HepG2 (cell line): ENCODE results near the gene MRPS31. TPM values are rescaled to one million over a fixed set of nuclear protein-coding genes. Genes with fewer than 3 reads are reported as not detected.

ENCODE experiments used
- ATAC-seq: fragments of 200-7000 bp; cut with Tn5 transposase; 3 replicates; pipeline ENCODE4 v1.9.1; 2020; ENCODE audit warnings: mild to moderate bottlenecking, moderate library complexity
- BruUV-seq: library from RNA; stranded (reverse); fragments of 400-500 nt; replicated peaks from 2 replicates; lab custom pipeline; 2021; lab: Mats Ljungman, UMichigan
- CTCF ChIA-PET: fragments of 300-600 bp; formaldehyde crosslinking; extraction: SDS; loops from one replicate; lab custom pipeline; 2021; ENCODE audit warnings: low total read pairs, inconsistent platforms, low intra/inter-chr PET ratio; lab: Yijun Ruan, JAX
- POLR2A ChIA-PET: fragments of 350-600 bp; sonication (Branson Sonifier 250); formaldehyde crosslinking; loops from one replicate; lab custom pipeline; 2020; ENCODE audit warnings: antibody characterized with exemption, inconsistent platforms; lab: Yijun Ruan, JAX
- DNase-seq: peaks from one replicate; pipeline ENCODE4 v3.0.0-alpha.2; 2015; ENCODE audit warnings: low spot score
- FAIRE-seq: peaks from 3 replicates; lab custom pipeline; 2011; peaks lifted over from hg19 to GRCh38; lab: Jason Lieb, UNC
- H2AFZ ChIP-seq: one replicate; pipeline ENCODE4 v1.6.1; 2011; ENCODE audit warnings: low read length, inconsistent platforms
- H3K27ac ChIP-seq: fragments of 300-600 bp; 3 replicates; pipeline ENCODE4 v1.8.0; 2011; ENCODE audit warnings: mixed run types, mild to moderate bottlenecking, mixed read lengths, low read length, inconsistent platforms; ENCODE audit not compliant: insufficient read depth; ENCODE audit errors: extremely low read length
- H3K27me3 ChIP-seq, 2 experiments: fragments of 200-600 bp in 1 of 2; 2 replicates in 1 of 2; 3 replicates in 1 of 2; pipeline versions ENCODE4 v1.6.0 to v1.8.0; 2011; ENCODE audit warnings: low read length in 2 of 2, mild to moderate bottlenecking in 2 of 2, moderate library complexity in 2 of 2, inconsistent platforms in 1 of 2; ENCODE audit not compliant: insufficient read depth in 2 of 2, control insufficient read depth in 1 of 2
- H3K36me3 ChIP-seq, 2 experiments: fragments of 200-600 bp in 1 of 2; replicated peaks in 1 of 2; 2 replicates in 1 of 2; 3 replicates in 1 of 2; pipeline versions ENCODE4 v1.5.1 to v1.8.0; 2011; ENCODE audit warnings: low read length in 2 of 2, inconsistent platforms in 1 of 2; ENCODE audit not compliant: insufficient read depth in 2 of 2, control insufficient read depth in 1 of 2
- H3K4me1 ChIP-seq: 2 replicates; pipeline ENCODE4 v1.5.1; 2012; ENCODE audit warnings: low read length, inconsistent platforms; ENCODE audit not compliant: insufficient read depth
- H3K4me2 ChIP-seq: 2 replicates; pipeline ENCODE4 v1.6.0; 2011; ENCODE audit warnings: low read depth, low read length, inconsistent platforms
- H3K4me3 ChIP-seq, 3 experiments: fragments of 200-600 bp in 1 of 3; sonication (generic), shearing (Covaris generic) in 1 of 3; replicated peaks in 1 of 3; 2 replicates each; pipeline ENCODE4 v1.5.1; 2011 to 2016; ENCODE audit warnings: low read length in 3 of 3, inconsistent platforms in 2 of 3, low read depth in 2 of 3, mild to moderate bottlenecking in 2 of 3, control low read depth in 1 of 3, mixed read lengths in 1 of 3; ENCODE audit not compliant: insufficient read depth in 1 of 3
- H3K79me2 ChIP-seq: one replicate; pipeline ENCODE4 v1.6.1; 2011; ENCODE audit warnings: low read length, inconsistent platforms; ENCODE audit not compliant: insufficient read depth
- H3K9ac ChIP-seq: 2 replicates; pipeline ENCODE4 v1.6.0; 2011; ENCODE audit warnings: mild to moderate bottlenecking, low read depth, low read length, inconsistent platforms; ENCODE audit not compliant: insufficient read depth
- H3K9me3 ChIP-seq: 2 replicates; pipeline ENCODE4 v1.5.1; 2012; ENCODE audit warnings: mild to moderate bottlenecking, low read length
- H4K20me1 ChIP-seq: 2 replicates; pipeline ENCODE4 v1.6.0; 2011; ENCODE audit warnings: inconsistent platforms, mild to moderate bottlenecking, low read length, moderate library complexity; ENCODE audit not compliant: insufficient read depth
- BRD4 ChIP-seq: sonication (generic); formaldehyde crosslinking; IDR thresholded peaks from 2 replicates; pipeline ENCODE4 v1.4.0; 2020; ENCODE audit warnings: missing genetic modification reagents
- CCDC6 ChIP-seq: sonication (generic); formaldehyde crosslinking; IDR thresholded peaks from 2 replicates; pipeline ENCODE4 v1.8.1; 2022; ENCODE audit warnings: mild to moderate bottlenecking, missing genetic modification reagents, moderate library complexity
- CEBPG ChIP-seq: IDR thresholded peaks from 2 replicates; pipeline ENCODE4 v1.6.1; 2016
- CHCHD3 ChIP-seq: sonication (generic); formaldehyde crosslinking; IDR thresholded peaks from 2 replicates; pipeline ENCODE4 v1.8.0; 2022; ENCODE audit warnings: mild to moderate bottlenecking, missing genetic modification reagents, moderate library complexity
- HMG20B ChIP-seq: conservative IDR thresholded peaks from 2 replicates; pipeline ENCODE4 v1.6.1; 2016; ENCODE audit warnings: missing genetic modification reagents, missing compliant biosample characterization
- NFRKB ChIP-seq: fragments of 450-650 bp; IDR thresholded peaks from 2 replicates; pipeline ENCODE4 v1.6.1; 2017
- NFYB ChIP-seq: sonication (generic); formaldehyde crosslinking; IDR thresholded peaks from 2 replicates; pipeline ENCODE4 v1.4.0; 2020; ENCODE audit warnings: missing genetic modification reagents
- RBAK ChIP-seq: sonication (generic); formaldehyde crosslinking; IDR thresholded peaks from 2 replicates; pipeline ENCODE4 v1.5.1; 2020; ENCODE audit warnings: mild to moderate bottlenecking, missing genetic modification reagents
- REST ChIP-seq, 2 experiments: IDR thresholded peaks; 2 replicates each; pipeline ENCODE4 v1.6.1; 2011 to 2012; ENCODE audit warnings: low read length in 2 of 2, borderline replicate concordance in 1 of 2, low read depth in 1 of 2, mild to moderate bottlenecking in 1 of 2, moderate library complexity in 1 of 2
- SNAI1 ChIP-seq: sonication (generic); formaldehyde crosslinking; IDR thresholded peaks from 2 replicates; pipeline ENCODE4 v1.5.0; 2020; ENCODE audit warnings: mild to moderate bottlenecking, missing genetic modification reagents, borderline replicate concordance
- ZFP36L1 ChIP-seq: sonication (generic); formaldehyde crosslinking; IDR thresholded peaks from 2 replicates; pipeline ENCODE4 v1.8.0; 2022; ENCODE audit warnings: mild to moderate bottlenecking, missing genetic modification reagents, moderate library complexity
- ZSCAN20 ChIP-seq: sonication (generic); formaldehyde crosslinking; IDR thresholded peaks from 2 replicates; pipeline ENCODE4 v1.4.0; 2020; ENCODE audit warnings: missing genetic modification reagents, mild to moderate bottlenecking, borderline replicate concordance
- WGBS: methylation state at CpG from one replicate; pipeline ENCODE4 v1.1.6; 2017; ENCODE audit warnings: low lambda C conversion rate; 5-methylcytosine and 5-hydroxymethylcytosine counted together
- in situ Hi-C: cut with HindIII; loops from 2 replicates; pipeline ENCODE4 v1.10.0; 2017; ENCODE audit warnings: low pct_unique_long_range_greater_than_20kb; ENCODE audit not compliant: extremely low pct_ligation_motif_present
- intact Hi-C: fragments of 100-400 bp; cut with micrococcal nuclease; formaldehyde crosslinking; loops from one replicate; pipeline ENCODE4 v1.10.0; 2022; ENCODE audit not compliant: unreplicated experiment
- polyA plus RNA-seq, 8 experiments: library from polyadenylated mRNA; depleted of rRNA in 3 of 8; stranded (reverse) in 7 of 8; unstranded in 1 of 8; fragments of >200 nt; fragmentation: Illumina TruSeq in 4 of 8; extraction: Trizol in 4 of 8; gene quantifications; 2 replicates each; pipeline versions ENCODE4 v1.2.1 to v1.2.3, GENCODE V29; 2011 to 2016; ENCODE audit warnings: low read depth in 4 of 8, missing spikeins in 1 of 8, mixed read lengths in 1 of 8; ENCODE audit not compliant: insufficient read depth in 1 of 8
- total RNA-seq, 5 experiments: library from RNA; depleted of rRNA; stranded (reverse); fragments of >200 nt; fragmentation: Illumina TruSeq; extraction: Trizol; gene quantifications; 2 replicates each; pipeline ENCODE4 v1.2.3, GENCODE V29; 2016; ENCODE audit warnings: low read depth in 1 of 5
- TF ChIP-seq, protein P1 (sequence below): IDR thresholded peaks from 2 replicates; pipeline ENCODE4 v1.6.1; 2016; ENCODE audit warnings: mild to moderate bottlenecking
- TF ChIP-seq, protein P2 (sequence below): sonication (generic); formaldehyde crosslinking; IDR thresholded peaks from 2 replicates; pipeline ENCODE4 v1.4.0; 2020; ENCODE audit warnings: missing genetic modification reagents, borderline replicate concordance

MRPS31 gene
- total and polyA plus RNA-seq, 2 of the 13 experiments (the other 11 are each of a cell fraction or from before 2014, with no cell fraction given), result 23.7 to 34.1 TPM

- no peak for TF ChIP-seq CCDC6 (CRISPR knock-in tag)
Observed at GRCh38 chr13:40800559-40800958, 29.6 kb upstream of the MRPS31 start (continued).

DNA sequence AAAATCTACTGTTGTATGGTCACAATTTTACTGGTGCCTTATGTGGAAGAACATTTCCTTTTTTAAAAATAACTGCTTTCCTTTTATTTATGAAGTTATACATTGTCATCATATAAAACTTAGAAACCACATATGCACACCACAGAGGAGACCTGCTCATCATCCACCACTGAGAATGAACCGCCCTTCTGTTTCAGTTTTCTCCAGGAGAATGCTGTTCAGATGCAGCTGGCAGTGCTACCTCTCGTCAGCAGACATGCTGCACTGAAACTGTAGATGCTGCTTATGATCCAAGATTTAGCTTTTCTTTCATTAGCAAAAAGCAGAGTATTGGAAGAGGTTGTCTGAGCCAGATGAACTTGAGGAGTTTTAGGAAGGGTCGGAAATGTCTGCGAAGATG lies 28.5 kb upstream of the MRPS31 start:
- ChIA-PET CTCF (no interaction called here), POLR2A (interaction anchor here (6.4 kb wide), 1 partner anchor 12 kb away, joined by 65 read pairs; the partner anchor contains the start of gene SLC25A15)
- Histone ChIP-seq H3K27ac (no peak overlapping the region), H3K9me3 (no peaks in the 10 kb centered on the region), H3K4me2 (no peak overlapping the region), H4K20me1 (no peaks in the 10 kb centered on the region), H2AFZ (no peak overlapping the region), H3K79me2 (peaks cover 17% of the 10 kb centered on the region), H3K27me3 (no peaks in the 10 kb centered on the region), H3K4me3 (no peak overlapping the region), H3K4me1 (peaks cover 50% of the 10 kb centered on the region), H3K36me3 (peaks cover 29 to 61% of the 10 kb centered on the region in 2 experiments), H3K9ac (no peak overlapping the region)
- no peak for ATAC-seq
- intact Hi-C loops (no loop called here), in situ Hi-C loops (no loop called here)
- DNase-seq, result no peak
- 95% methylated on average over 4 of the region's 4 CpGs for WGBS
- no TSS peak for BruUV-seq
- no peak for FAIRE-seq
- no peak for TF ChIP-seq NFYB (CRISPR knock-in tag)
- TF ChIP-seq HMG20B, result no peak
- TF ChIP-seq ZSCAN20 (CRISPR knock-in tag), result no peak
- no peak for TF ChIP-seq RBAK (CRISPR knock-in tag)
- TF ChIP-seq BRD4 (CRISPR knock-in tag), result no peak
- TF ChIP-seq NFRKB, result no peak
- TF ChIP-seq CHCHD3 (CRISPR knock-in tag), result no peak
- no peak for TF ChIP-seq CEBPG (CRISPR knock-in tag)
- TF ChIP-seq REST (IDR thresholded peaks at IDR 0.05; ENCODE audit: borderline replicate concordance in 1 of 2, low read depth in 1 of 2, low read length in 2 of 2), result no peak
- TF ChIP-seq SNAI1, result no peak
- TF ChIP-seq, protein P1, sequence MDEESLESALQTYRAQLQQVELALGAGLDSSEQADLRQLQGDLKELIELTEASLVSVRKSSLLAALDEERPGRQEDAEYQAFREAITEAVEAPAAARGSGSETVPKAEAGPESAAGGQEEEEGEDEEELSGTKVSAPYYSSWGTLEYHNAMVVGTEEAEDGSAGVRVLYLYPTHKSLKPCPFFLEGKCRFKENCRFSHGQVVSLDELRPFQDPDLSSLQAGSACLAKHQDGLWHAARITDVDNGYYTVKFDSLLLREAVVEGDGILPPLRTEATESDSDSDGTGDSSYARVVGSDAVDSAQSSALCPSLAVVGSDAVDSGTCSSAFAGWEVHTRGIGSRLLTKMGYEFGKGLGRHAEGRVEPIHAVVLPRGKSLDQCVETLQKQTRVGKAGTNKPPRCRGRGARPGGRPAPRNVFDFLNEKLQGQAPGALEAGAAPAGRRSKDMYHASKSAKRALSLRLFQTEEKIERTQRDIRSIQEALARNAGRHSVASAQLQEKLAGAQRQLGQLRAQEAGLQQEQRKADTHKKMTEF (CRISPR knock-in tag), result no peak
- no peak for TF ChIP-seq ZFP36L1 (CRISPR knock-in tag)
- TF ChIP-seq, protein P2, sequence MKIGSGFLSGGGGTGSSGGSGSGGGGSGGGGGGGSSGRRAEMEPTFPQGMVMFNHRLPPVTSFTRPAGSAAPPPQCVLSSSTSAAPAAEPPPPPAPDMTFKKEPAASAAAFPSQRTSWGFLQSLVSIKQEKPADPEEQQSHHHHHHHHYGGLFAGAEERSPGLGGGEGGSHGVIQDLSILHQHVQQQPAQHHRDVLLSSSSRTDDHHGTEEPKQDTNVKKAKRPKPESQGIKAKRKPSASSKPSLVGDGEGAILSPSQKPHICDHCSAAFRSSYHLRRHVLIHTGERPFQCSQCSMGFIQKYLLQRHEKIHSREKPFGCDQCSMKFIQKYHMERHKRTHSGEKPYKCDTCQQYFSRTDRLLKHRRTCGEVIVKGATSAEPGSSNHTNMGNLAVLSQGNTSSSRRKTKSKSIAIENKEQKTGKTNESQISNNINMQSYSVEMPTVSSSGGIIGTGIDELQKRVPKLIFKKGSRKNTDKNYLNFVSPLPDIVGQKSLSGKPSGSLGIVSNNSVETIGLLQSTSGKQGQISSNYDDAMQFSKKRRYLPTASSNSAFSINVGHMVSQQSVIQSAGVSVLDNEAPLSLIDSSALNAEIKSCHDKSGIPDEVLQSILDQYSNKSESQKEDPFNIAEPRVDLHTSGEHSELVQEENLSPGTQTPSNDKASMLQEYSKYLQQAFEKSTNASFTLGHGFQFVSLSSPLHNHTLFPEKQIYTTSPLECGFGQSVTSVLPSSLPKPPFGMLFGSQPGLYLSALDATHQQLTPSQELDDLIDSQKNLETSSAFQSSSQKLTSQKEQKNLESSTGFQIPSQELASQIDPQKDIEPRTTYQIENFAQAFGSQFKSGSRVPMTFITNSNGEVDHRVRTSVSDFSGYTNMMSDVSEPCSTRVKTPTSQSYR (CRISPR knock-in tag), result no peak
